IPS-18c (cell line): ENCODE measurements around the gene NACA.

Experiments
- H3K4me3 ChIP-seq: 2 replicates; pipeline ENCODE4 v1.7.0; 2013; ENCODE audit warnings: low read depth, mild to moderate bottlenecking, low read length, moderate library complexity; ENCODE audit not compliant: insufficient read depth
- H3K9me3 ChIP-seq: one replicate; pipeline ENCODE4 v1.6.1; 2013; ENCODE audit warnings: mild to moderate bottlenecking, low read length, moderate library complexity; ENCODE audit not compliant: control insufficient read depth, insufficient read depth

NACA gene

DNA sequence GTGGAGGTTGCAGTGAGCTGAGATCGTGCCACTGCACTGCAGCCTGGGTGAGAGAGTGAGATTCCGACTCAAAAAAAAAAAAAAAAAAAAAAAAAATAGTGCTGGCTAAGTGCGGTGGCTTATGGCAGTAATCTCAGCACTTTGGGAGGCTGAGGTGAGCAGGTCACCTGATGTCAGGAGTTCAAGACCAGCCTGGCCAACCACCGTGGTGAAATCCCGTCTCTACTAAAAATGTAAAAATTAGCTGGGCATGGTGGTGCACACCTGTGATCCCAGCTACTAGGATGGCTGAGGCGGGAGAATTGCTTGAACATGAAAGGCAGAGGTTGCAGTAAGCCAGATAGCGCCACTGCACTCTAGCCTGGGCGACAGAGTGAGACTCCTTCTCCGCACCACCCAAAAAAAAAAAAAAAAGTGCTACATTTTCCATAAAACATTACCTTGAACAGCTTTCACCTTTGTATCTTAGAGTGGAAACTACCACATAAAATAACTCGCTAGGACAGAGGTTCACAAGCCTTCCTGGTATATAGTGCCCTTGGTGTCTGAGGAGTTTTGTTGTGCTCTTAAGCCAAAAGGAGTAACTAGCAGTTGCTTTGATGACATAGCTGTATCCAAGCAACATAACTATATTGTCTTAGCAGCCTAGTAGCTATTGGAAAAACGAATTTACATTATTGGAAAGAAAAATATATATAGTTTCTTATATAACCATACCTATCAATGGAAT, 48.1 kb downstream of the NACA start:
- no peaks in the 10 kb centered on the region for H3K9me3 ChIP-seq

GRCh38 chr12:56671608-56672007, 53.5 kb downstream of the NACA start:
- Histone ChIP-seq H3K9me3 (no peaks in the 10 kb centered on the region), H3K4me3 (no peak overlapping the region)

More for the DNA sequence above, 48.1 kb downstream of the NACA start:
- no peak overlapping the region for H3K4me3 ChIP-seq

DNA sequence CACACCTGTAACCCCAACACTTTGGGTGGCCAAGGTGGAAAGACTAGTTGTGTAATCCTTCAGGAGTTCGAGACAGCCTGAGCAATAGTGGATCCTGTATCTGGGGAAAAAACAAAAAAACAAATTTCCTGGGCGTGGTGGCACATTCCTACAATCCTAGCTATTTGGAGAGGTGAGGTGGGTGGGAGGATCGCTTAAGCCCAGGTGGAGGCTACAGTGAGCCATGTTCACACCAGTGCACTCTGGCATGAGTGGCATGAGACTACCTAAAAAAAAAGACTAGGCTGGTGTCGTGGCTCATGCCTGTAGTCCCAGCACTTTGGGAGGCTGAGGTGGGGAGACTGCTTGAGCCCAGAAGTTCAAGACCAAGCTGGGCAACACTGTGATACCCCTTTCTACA, 54.3 kb downstream of the NACA start:
- no peaks in the 10 kb centered on the region for H3K9me3 ChIP-seq
- no peak overlapping the region for H3K4me3 ChIP-seq

DNA sequence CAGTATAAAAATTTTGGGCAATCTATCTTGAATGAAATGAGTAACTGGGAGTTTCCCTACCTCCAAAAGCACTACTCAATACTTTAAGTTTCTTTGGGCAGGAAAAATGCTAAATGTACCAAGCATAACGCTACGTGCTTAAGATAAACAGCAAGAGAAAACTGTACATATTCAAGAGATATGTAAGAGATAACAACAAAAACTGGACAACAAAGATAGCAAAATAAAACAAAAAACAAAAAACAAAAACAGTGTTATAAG, 57.0 kb downstream of the NACA start:
- H3K4me3 ChIP-seq: no peak overlapping the region
- no peaks in the 10 kb centered on the region for H3K9me3 ChIP-seq
